Measurements from ENCODE around the gene SLC12A7. TPM values are rescaled to one million over a fixed set of nuclear protein-coding genes. Genes with fewer than 3 reads are reported as not detected.
"Not testable (repeated sequence)": the region's sequence is repeated elsewhere in the genome, so short reads cannot be mapped to it uniquely, and the experiment has no call there.

SLC12A7 gene
- total RNA-seq, 2 experiments from 2014 or later = 10.1 to 10.8 TPM

GRCh38 chr5:1026700-1027621 lies 84.9 kb downstream of the SLC12A7 start:
- CTCF ChIA-PET = no interaction called here

DNA sequence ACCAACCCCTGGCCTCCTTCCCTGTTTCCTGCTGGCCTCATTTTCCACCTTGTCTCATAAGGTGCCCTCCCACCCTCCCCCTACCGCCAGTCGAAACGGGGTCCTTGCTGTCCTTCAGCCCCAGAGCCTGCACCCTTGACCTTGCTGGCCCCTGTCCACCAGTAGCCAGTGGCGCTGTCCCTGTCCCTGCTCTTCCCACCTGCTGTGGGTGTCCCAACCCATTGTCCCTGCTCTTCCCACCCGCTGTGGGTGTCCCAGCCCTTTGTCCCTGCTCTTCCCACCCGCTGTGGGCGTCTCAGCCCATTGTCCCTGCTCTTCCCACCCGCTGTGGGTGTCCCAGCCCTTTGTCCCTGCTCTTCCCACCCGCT lies 89.9 kb downstream of the SLC12A7 start:
- H3K9me3 Mint-ChIP-seq; DNase-seq; POLR2A ChIA-PET; H3K4me1 Mint-ChIP-seq (ENCODE audit: low read depth); H3K4me3 Mint-ChIP-seq; H3K27ac Mint-ChIP-seq; H3K36me3 Mint-ChIP-seq; H3K27me3 Mint-ChIP-seq; CTCF ChIA-PET; intact Hi-C loops (cut with micrococcal nuclease): not testable (repeated sequence)

More at GRCh38 chr5:1026700-1027621, 84.9 kb downstream of the SLC12A7 start:
- POLR2A ChIA-PET = no interaction called here
- DNase-seq = no peak
- Mint-ChIP-seq H3K27me3 (no peaks in the 10 kb centered on the region), H3K9me3 (no peaks in the 10 kb centered on the region), H3K36me3 (no peaks in the 10 kb centered on the region), H3K4me3 (no peak overlapping the region), H3K4me1 (ENCODE audit: low read depth) (no peaks in the 10 kb centered on the region), H3K27ac (no peak overlapping the region)
- intact Hi-C loops (cut with micrococcal nuclease) = no loop called here

GRCh38 chr5:1021136-1021968 lies 90.5 kb downstream of the SLC12A7 start:
- H3K36me3 Mint-ChIP-seq = no peaks in the 10 kb centered on the region
- no peak for DNase-seq
- intact Hi-C loops (cut with micrococcal nuclease) = no loop called here
- H3K4me3 Mint-ChIP-seq = no peak overlapping the region
- no peaks in the 10 kb centered on the region for H3K4me1 Mint-ChIP-seq (ENCODE audit: low read depth)
- H3K9me3 Mint-ChIP-seq = no peaks in the 10 kb centered on the region
- ChIA-PET POLR2A (no interaction called here), CTCF (no interaction called here)
- no peak overlapping the region for H3K27ac Mint-ChIP-seq
- no peaks in the 10 kb centered on the region for H3K27me3 Mint-ChIP-seq

- H3K4me3 Mint-ChIP-seq = no peak overlapping the region
- no peaks in the 10 kb centered on the region for H3K9me3 Mint-ChIP-seq
- H3K36me3 Mint-ChIP-seq = no peaks in the 10 kb centered on the region
- no peaks in the 10 kb centered on the region for H3K27me3 Mint-ChIP-seq
- ChIA-PET POLR2A (no interaction called here), CTCF (no interaction called here)
- no peaks in the 10 kb centered on the region for H3K4me1 Mint-ChIP-seq (ENCODE audit: low read depth)
- DNase-seq = no peak
- no peak overlapping the region for H3K27ac Mint-ChIP-seq
- intact Hi-C loops (cut with micrococcal nuclease) = no loop called here
Observed at GRCh38 chr5:1020452-1020961, 91.4 kb downstream of the SLC12A7 start.

DNA sequence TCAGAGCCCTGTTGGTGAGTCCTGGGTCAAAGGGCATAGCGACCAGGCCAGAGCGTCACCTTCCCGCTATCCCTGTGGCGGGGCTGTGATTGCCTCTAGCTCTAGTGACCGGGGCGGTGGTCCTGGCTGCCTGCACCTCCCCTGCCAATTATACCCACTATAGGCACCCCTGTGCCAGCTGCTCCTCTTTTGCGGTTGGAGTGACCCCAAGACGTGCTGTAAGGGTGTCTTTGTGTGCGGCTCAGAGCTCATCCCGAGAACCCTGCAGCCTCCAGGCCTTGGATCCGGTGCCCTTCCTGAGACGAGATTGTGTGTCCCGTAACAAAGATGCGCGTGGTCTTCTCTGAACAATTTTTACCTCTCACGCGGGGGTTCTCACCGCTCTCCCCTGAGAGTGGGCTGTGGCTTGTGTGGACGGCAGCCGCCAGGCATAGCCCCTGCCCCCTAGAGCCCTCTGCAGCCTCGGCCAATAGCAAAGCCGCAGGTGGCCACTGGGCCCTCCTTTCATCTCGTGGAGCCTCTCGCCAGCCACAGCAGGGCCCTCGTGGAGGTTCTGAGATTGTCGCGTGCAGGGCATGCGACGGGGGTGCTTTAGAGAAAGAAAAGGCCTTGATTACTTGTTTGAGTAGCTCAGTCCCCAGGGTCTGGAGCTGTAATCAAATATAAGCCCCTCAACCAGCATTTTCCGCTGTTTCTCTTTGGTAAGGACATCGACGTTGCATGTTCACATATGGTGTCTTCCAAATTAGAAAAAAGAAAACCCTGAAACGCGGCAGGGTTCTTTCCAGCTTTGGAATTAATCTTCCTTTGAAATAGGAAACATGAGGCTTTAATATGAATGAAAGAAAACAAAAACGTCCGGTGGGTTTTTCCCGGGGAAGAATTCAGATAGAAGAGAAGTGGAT lies 92.6 kb downstream of the SLC12A7 start:
- DNase-seq = no peak
- intact Hi-C loops (cut with micrococcal nuclease) = no loop called here
- POLR2A ChIA-PET = no interaction called here
- no peaks in the 10 kb centered on the region for H3K9me3 Mint-ChIP-seq
- no peaks in the 10 kb centered on the region for H3K4me1 Mint-ChIP-seq (ENCODE audit: low read depth)
- no peaks in the 10 kb centered on the region for H3K27me3 Mint-ChIP-seq
- no peak overlapping the region for H3K4me3 Mint-ChIP-seq
- no peaks in the 10 kb centered on the region for H3K36me3 Mint-ChIP-seq
- CTCF ChIA-PET = interaction anchor here (1.2 kb wide), 1 partner anchor 95 kb away, joined by 3 read pairs; no protein-coding TSS in a partner anchor
- H3K27ac Mint-ChIP-seq = no peak overlapping the region

GRCh38 chr5:1018596-1018995 lies 93.3 kb downstream of the SLC12A7 start:
- no peak for DNase-seq
- H3K36me3 Mint-ChIP-seq = no peaks in the 10 kb centered on the region
- no peaks in the 10 kb centered on the region for H3K27me3 Mint-ChIP-seq
- H3K4me3 Mint-ChIP-seq = no peak overlapping the region
- POLR2A ChIA-PET = no interaction called here
- no peaks in the 10 kb centered on the region for H3K9me3 Mint-ChIP-seq
- CTCF ChIA-PET = interaction anchor here (1.2 kb wide), 1 partner anchor 95 kb away, joined by 3 read pairs; no protein-coding TSS in a partner anchor
- H3K27ac Mint-ChIP-seq = no peak overlapping the region
- H3K4me1 Mint-ChIP-seq (ENCODE audit: low read depth) = no peaks in the 10 kb centered on the region
- intact Hi-C loops (cut with micrococcal nuclease) = no loop called here

DNA sequence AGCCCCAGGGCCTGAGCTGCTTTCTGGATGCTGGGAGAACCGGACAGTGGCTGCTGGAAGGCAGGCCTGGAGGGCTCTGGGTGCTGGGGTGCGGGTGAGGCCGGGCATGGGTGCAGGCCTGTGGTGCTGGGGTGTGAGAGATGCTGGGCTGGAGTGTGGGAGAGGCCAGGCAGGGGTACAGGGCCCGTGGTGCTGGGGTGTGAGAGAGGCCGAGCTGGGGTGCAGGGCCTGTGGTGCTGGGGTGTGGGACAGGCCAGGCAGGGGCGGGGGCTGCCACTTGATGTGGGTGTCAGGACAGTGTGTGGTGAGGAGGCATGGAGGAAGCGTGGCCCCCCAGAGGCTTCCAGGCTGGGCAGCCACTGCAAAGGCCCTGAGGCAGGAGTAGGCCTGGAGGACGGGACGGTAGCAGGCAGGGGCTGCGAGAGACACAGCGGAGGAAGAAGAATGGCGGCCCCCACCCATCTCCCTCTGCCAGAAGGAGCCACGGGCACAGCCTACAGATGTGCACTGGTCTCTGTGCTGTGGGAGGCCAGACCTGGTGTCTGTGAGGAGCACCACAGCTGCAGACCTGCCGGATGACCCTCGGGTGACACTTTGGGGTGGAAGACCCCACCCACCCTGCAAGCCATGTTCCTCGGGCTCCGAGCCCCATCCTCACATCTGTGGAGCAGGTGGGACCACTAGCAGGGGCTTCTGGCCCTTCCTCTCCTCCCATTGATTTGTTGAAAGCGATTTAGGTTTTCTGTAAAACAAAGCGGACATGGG lies 94.0 kb downstream of the SLC12A7 start:
- H3K36me3 Mint-ChIP-seq = no peaks in the 10 kb centered on the region
- ChIA-PET POLR2A (no interaction called here), CTCF (no interaction called here)
- no peaks in the 10 kb centered on the region for H3K9me3 Mint-ChIP-seq
- no peaks in the 10 kb centered on the region for H3K4me1 Mint-ChIP-seq (ENCODE audit: low read depth)
- H3K27me3 Mint-ChIP-seq = no peaks in the 10 kb centered on the region
- no peak overlapping the region for H3K27ac Mint-ChIP-seq
- H3K4me3 Mint-ChIP-seq = no peak overlapping the region
- intact Hi-C loops (cut with micrococcal nuclease) = no loop called here
- no peak for DNase-seq

DNA sequence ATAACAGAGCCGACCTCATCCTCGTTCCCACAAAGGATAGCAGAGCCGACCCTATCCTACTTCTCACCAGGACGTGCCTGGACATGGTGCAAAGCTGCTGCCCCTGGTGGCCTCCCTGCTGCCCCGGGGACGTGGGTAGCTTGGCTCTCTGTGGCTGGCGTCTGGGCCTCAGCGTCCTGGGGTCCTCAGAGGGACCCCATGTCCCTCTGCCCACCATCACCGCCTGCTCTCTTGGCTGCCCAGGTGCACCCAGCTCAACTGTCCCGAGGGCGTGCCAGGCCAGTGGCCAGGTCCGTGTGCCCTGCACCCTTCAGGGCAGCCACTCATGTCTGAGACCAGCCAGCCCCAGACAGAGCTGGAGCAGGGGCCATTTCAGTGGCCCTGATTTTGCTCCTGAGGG lies 94.8 kb downstream of the SLC12A7 start:
- Mint-ChIP-seq H3K4me1 (ENCODE audit: low read depth) (no peaks in the 10 kb centered on the region), H3K36me3 (no peaks in the 10 kb centered on the region), H3K9me3 (no peaks in the 10 kb centered on the region), H3K4me3 (no peak overlapping the region), H3K27ac (no peak overlapping the region), H3K27me3 (peaks cover under 1% of the 10 kb centered on the region)
- POLR2A ChIA-PET = no interaction called here
- DNase-seq = no peak
- CTCF ChIA-PET = no interaction called here
- intact Hi-C loops (cut with micrococcal nuclease) = no loop called here

DNA sequence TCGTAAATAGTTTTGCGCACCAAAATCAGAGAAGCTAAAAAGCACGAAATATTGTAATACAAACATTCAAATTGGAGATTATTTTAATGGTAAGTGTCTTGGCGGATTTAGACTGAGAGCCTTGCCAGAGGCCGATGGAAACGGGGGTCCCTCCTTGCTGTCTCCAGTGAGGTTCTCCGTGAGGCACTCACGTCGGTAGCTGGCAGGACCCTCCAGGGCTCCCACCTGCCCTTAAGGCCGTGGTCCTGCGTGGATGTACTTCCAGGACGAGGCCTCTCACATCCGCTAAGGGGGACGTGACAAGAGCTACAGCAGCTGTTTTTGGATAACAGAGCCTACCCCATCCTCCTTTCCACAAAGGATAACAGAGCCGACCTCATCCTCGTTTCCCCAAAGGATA lies 95.4 kb downstream of the SLC12A7 start:
- peaks cover 7% of the 10 kb centered on the region for H3K27me3 Mint-ChIP-seq
- no peak overlapping the region for H3K27ac Mint-ChIP-seq
- ChIA-PET CTCF (no interaction called here), POLR2A (no interaction called here)
- intact Hi-C loops (cut with micrococcal nuclease) = no loop called here
- no peaks in the 10 kb centered on the region for H3K9me3 Mint-ChIP-seq
- no peak overlapping the region for H3K4me3 Mint-ChIP-seq
- no peaks in the 10 kb centered on the region for H3K36me3 Mint-ChIP-seq
- H3K4me1 Mint-ChIP-seq (ENCODE audit: low read depth) = no peaks in the 10 kb centered on the region
- DNase-seq = no peak

DNA sequence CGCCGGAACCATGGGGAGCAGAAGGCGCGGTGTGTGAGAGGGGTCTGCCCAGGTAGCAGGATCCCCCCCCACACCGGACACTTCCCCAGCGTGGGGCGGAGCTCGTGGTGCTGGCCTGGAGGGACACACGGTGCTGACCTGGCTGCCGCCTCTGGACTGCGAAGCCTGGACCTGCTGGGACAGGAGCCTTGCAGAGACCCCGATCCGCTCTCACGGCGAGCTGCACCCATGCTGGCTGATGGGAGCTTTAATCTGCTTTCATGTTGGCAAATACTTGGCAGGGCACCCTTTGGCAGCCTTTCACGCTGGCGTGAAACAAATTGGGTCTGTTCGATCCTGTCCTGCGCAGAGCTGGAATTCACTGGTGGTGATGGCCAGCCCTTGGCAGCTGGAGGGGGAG lies 95.8 kb downstream of the SLC12A7 start:
- CTCF ChIA-PET = no interaction called here

DNA sequence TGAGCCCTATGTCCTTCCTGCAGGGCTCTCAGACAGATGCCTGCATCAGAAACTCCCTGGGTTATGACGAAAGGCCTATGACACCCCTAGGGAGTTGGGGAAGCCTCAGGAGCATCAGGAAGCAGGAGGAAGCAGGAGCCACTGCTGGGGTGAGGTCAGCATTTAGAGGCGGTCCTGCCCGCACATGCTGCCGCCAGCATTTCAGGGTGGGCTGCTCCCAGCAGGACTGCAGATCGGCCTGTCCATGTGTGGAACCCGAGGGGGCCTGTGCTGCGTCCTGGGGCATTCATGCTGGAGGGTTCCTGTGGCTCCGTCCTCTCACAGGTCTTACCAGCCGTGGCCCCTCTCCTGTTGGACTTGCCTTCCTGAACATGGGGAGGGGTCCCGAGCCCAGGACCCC lies 96.4 kb downstream of the SLC12A7 start:
- no peak overlapping the region for H3K4me3 Mint-ChIP-seq
- H3K27ac Mint-ChIP-seq = no peak overlapping the region
- H3K9me3 Mint-ChIP-seq = no peaks in the 10 kb centered on the region
- DNase-seq = no peak
- H3K4me1 Mint-ChIP-seq (ENCODE audit: low read depth) = no peaks in the 10 kb centered on the region
- CTCF ChIA-PET = no interaction called here
- H3K36me3 Mint-ChIP-seq = no peaks in the 10 kb centered on the region
- intact Hi-C loops (cut with micrococcal nuclease) = no loop called here
- H3K27me3 Mint-ChIP-seq = peaks cover 15% of the 10 kb centered on the region
- POLR2A ChIA-PET = interaction anchor here (0.6 kb wide), 1 partner anchor 324 kb away, joined by 4 read pairs; no protein-coding TSS in a partner anchor

More for the DNA sequence above, 95.8 kb downstream of the SLC12A7 start:
- Mint-ChIP-seq H3K36me3 (no peaks in the 10 kb centered on the region), H3K9me3 (no peaks in the 10 kb centered on the region), H3K4me1 (ENCODE audit: low read depth) (no peaks in the 10 kb centered on the region), H3K27ac (no peak overlapping the region), H3K4me3 (no peak overlapping the region), H3K27me3 (peaks cover 10% of the 10 kb centered on the region)
- DNase-seq = no peak
- POLR2A ChIA-PET = no interaction called here
- intact Hi-C loops (cut with micrococcal nuclease) = no loop called here

Measured in activated CD4-positive, alpha-beta memory T cell treated with anti-CD3 and anti-CD28 coated beads for 36 hours (primary cell).